Lower leg skin (tissue), 4 donors: ENCODE measurements around the gene ZNF687. TPM values are rescaled to one million over a fixed set of nuclear protein-coding genes. Genes with fewer than 3 reads are reported as not detected.

ENCODE experiments used
- DNase-seq, 2 donors: peaks; one replicate each; pipeline ENCODE4 v3.0.0-alpha.2; 2019; ENCODE audit warnings: low spot score in 2 of 2
- H3K4me3 ChIP-seq: fragments of 200-600 bp; sonication (generic); 2 replicates; pipeline ENCODE4 v1.5.1; 2017; ENCODE audit warnings: mild to moderate bottlenecking, low read depth; ENCODE audit not compliant: poor library complexity, severe bottlenecking
- CTCF ChIP-seq, 3 donors: fragments of 450-650 bp; IDR thresholded peaks; one replicate each; pipeline ENCODE4 v1.5.1; 2016; ENCODE audit warnings: antibody characterized with exemption in 3 of 3, mild to moderate bottlenecking in 3 of 3, moderate library complexity in 2 of 3
- POLR2A ChIP-seq, 2 donors: fragments of 450-650 bp; IDR thresholded peaks; one replicate each; pipeline ENCODE4 v1.6.1; 2016 to 2017; ENCODE audit warnings: antibody characterized with exemption in 2 of 2, mild to moderate bottlenecking in 1 of 2, moderate library complexity in 1 of 2
- WGBS, 2 donors: methylation state at CpG; one replicate each; pipeline ENCODE4 v1.1.5; 2018; 5-methylcytosine and 5-hydroxymethylcytosine counted together
- intact Hi-C: fragments of 100-400 bp; cut with DNase I; formaldehyde crosslinking; loops from one replicate; pipeline ENCODE4 v1.15.0; 2023; ENCODE audit warnings: low total_unique reads
- total RNA-seq, 4 donors: library from RNA; depleted of rRNA; stranded (reverse); fragments of >200 nt; gene quantifications; one replicate each; pipeline ENCODE4 v1.1.0, GENCODE V29; 2016

Gene ZNF687
- total RNA-seq, 4 donors from 2014 or later, result 21.9 to 45.0 (median 32.2) TPM

DNA sequence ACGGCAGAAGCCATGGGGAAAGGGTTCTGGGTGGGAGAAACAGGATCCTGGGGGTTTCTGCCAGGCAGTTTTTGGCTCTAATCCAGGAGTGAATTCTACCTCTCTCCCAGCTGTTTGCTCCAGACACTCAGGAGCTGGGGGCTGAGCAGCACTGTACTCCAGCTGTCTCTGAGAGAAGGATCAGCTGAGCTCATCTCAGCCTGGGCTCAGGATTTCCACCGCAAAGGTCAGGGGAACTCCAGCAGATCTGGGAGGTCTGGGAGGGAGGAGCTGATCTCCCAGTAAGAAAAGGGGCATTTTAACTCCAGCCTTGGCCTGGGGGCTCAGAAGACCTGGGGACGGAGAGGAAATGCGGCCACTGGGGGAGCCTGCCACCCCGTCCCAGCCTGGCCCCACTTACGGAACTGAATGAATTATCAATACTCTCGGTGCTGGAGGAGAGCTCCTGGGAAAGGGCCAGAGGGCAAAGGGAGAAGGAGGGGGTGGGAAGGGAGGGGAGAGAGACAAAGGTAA, 27.8 kb downstream of the ZNF687 start:
- intact Hi-C loops, result no loop called here
- H3K4me3 ChIP-seq, result no peak overlapping the region
- no peak for DNase-seq
- WGBS, 2 donors, result 65 to 66% methylated on average over 7 of the region's 7 CpGs
- no peak for TF ChIP-seq POLR2A (IDR thresholded peaks at IDR 0.05)
- TF ChIP-seq CTCF (IDR thresholded peaks at IDR 0.05), result no peak

GRCh38 chr1:151311011-151311410, 28.9 kb downstream of the ZNF687 start:
- H3K4me3 ChIP-seq, result no peak overlapping the region
- DNase-seq, result no peak
- TF ChIP-seq CTCF (IDR thresholded peaks at IDR 0.05) (no peak), POLR2A (IDR thresholded peaks at IDR 0.05) (no peak)
- intact Hi-C loops, result no loop called here
- 66 to 75% methylated on average over 4 of the region's 4 CpGs for WGBS, 2 donors

DNA sequence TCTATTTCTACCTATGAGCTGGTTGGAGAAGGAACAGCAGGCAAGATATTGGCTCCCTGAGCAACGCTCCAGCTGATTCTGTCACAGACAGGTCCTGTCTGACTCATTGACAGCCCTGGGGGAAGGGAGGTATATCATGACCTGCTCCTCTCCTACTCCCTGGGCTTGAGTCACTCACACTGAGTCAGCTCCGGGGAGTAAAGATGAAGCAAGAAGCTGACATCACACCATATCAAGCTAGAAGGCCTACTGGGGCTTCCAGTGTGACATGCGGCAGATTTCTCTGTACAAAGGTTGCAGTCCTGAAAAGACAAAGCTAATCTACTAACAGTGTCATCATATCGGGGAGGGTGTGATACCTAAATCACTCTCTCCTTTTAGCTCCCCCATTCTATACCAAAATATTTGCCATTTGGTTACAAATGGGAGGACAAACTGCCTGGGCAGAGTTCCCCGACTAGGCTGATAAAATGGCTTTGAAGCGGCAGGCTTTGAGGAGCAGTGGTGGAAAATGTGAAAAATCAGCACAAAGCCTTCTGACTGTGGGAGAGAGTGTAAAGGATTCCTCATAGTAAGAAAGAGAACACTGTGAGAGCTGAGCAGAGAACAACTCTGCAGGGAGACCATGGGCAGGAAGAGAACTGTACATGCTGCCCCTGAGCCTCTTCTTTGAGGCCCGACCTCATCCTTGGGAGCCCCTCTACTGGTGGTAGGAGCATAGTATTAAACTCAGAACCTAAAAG, 29.7 kb downstream of the ZNF687 start:
- no peak overlapping the region for H3K4me3 ChIP-seq
- DNase-seq, result peak; percentile 89 to 92
- WGBS, 2 donors, result 36 to 40% methylated on average over 7 of the region's 7 CpGs
- TF ChIP-seq CTCF (IDR thresholded peaks at IDR 0.05) (no peak), POLR2A (IDR thresholded peaks at IDR 0.05) (no peak)
- intact Hi-C loops, result no loop called here

DNA sequence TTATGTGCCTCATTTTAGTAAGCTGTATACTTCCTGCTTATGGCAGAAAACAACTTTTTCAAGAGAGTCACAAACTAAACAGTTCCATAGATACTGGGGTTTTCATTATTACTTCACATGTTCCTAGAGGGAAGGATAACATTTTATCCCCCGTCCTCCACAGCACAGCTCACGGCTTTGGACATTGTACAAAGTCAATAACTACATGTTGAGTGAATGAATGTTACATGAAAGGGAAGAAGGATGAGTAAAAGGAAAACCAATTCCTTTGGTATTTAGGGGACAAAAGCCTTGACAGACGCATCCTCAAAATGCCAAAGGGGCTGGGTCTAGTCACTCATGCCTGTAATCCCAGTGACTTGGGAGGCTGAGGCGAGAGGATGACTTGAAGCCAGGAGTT, 30.3 kb downstream of the ZNF687 start:
- H3K4me3 ChIP-seq, result no peak overlapping the region
- WGBS, 2 donors, result 88 to 89% methylated on average over 4 of the region's 4 CpGs
- intact Hi-C loops, result no loop called here
- no peak for DNase-seq
- TF ChIP-seq CTCF (IDR thresholded peaks at IDR 0.05) (no peak), POLR2A (IDR thresholded peaks at IDR 0.05) (no peak)

- no peak overlapping the region for H3K4me3 ChIP-seq
- TF ChIP-seq POLR2A (IDR thresholded peaks at IDR 0.05), result no peak
- no peak for TF ChIP-seq CTCF (IDR thresholded peaks at IDR 0.05)
- 83 to 93% methylated on average over 8 of the region's 8 CpGs for WGBS, 2 donors
- intact Hi-C loops, result no loop called here
- DNase-seq, result no peak
Observed at GRCh38 chr1:151312826-151313225, 30.7 kb downstream of the ZNF687 start.

GRCh38 chr1:151313501-151313900, 31.4 kb downstream of the ZNF687 start:
- no peak for DNase-seq
- TF ChIP-seq POLR2A (IDR thresholded peaks at IDR 0.05), result no peak
- TF ChIP-seq CTCF (IDR thresholded peaks at IDR 0.05), result no peak
- intact Hi-C loops, result no loop called here
- H3K4me3 ChIP-seq, result no peak overlapping the region
- WGBS, 2 donors, result 38 to 51% methylated on average over 2 of the region's 2 CpGs
